ENCODE data around the gene DOCK9. TPM values are rescaled to one million over a fixed set of nuclear protein-coding genes. Genes with fewer than 3 reads are reported as not detected.

DOCK9 gene
- total RNA-seq, 4 donors from 2014 or later: 31.4 to 46.7 (median 45.6) TPM

DNA sequence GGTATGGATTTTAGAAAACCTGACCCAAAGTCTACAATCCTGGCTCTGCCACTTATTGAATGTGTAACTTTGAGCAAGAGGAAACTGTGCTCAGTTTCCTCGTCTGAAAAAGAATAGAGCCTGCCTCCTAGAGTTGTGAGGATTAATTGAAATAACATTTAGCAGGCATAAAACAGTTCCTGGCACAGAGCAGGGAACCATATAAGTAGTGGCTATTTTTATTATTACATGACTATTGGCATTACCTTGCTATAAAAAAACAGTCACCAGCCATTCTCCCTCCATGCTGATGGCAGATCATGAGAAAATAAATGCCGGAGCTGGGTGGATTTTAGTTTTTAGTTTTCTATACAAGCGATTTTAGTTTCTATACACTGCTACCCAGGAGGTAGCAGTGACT is 5.8 kb downstream of the DOCK9 start:
- TF ChIP-seq CTCF (IDR thresholded peaks at IDR 0.05 in 4 of 5, conservative IDR thresholded peaks at IDR 0.05 in 1 of 5): no peak
- TF ChIP-seq POLR2A (IDR thresholded peaks at IDR 0.05): no peak
- no peak for ATAC-seq
- Histone ChIP-seq H3K27me3 (no peaks in the 10 kb centered on the region), H3K36me3 (no peaks in the 10 kb centered on the region), H3K9me3 (no peaks in the 10 kb centered on the region), H3K27ac (peak overlapping the region; percentile 24 to 77 (median 64)), H3K4me1 (peaks cover 6 to 17% of the 10 kb centered on the region in 2 donors), H3K4me3 (peak overlapping the region in 1 of 4 donors; percentile 18)
- in situ Hi-C loops (cut with MboI; ENCODE audit: low sequenced_read_pairs in 4 of 4): loop anchor here in 1 of 4 donors (5.0 kb wide), 1 partner anchor 50 kb away; no protein-coding TSS in a partner anchor
- intact Hi-C loops (cut with DNase I; ENCODE audit: low total_unique reads): no loop called here
- no peak for DNase-seq

DNA sequence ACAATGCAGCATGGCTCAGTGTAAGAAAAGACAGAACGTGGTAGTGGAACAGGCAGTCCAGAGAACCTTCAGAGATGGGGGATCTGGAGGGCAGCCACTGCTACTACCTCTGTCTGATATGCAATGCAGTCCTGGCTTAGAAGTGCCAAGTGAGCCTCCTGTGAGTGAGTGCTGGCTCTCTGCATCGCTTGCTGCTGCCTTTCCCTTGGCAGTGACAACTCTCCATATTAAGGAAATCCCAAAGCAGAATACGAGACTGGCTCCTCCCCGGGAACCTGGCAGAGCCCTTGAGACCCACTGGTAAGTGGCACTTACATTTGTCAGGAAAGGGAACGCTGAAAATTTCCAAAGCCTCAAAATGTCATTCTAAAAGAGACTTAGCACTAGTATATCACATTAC is 7.5 kb downstream of the DOCK9 start:
- intact Hi-C loops (cut with DNase I; ENCODE audit: low total_unique reads): no loop called here
- Histone ChIP-seq H3K9me3 (no peaks in the 10 kb centered on the region), H3K4me1 (peaks cover 15 to 17% of the 10 kb centered on the region in 2 donors), H3K27me3 (no peaks in the 10 kb centered on the region), H3K36me3 (no peaks in the 10 kb centered on the region), H3K4me3 (no peak overlapping the region), H3K27ac (peak overlapping the region in 2 of 4 donors; percentile 23 to 32)
- ATAC-seq (no peak), DNase-seq (no peak)
- TF ChIP-seq CTCF (IDR thresholded peaks at IDR 0.05 in 4 of 5, conservative IDR thresholded peaks at IDR 0.05 in 1 of 5) (no peak), POLR2A (IDR thresholded peaks at IDR 0.05) (no peak)
- in situ Hi-C loops (cut with MboI; ENCODE audit: low sequenced_read_pairs in 4 of 4): loop anchor here in 1 of 4 donors (5.0 kb wide), 1 partner anchor 48 kb away; no protein-coding TSS in a partner anchor

GRCh38 chr13:98967491-98967890 is 10.4 kb downstream of the DOCK9 start:
- no peak for TF ChIP-seq CTCF (IDR thresholded peaks at IDR 0.05 in 4 of 5, conservative IDR thresholded peaks at IDR 0.05 in 1 of 5)
- no peak for TF ChIP-seq POLR2A (IDR thresholded peaks at IDR 0.05)
- DNase-seq: no peak
- Histone ChIP-seq H3K4me1 (peaks cover 13 to 30% of the 10 kb centered on the region in 2 donors), H3K4me3 (no peak overlapping the region), H3K27ac (peak overlapping the region in 1 of 4 donors; percentile 7), H3K27me3 (no peaks in the 10 kb centered on the region), H3K9me3 (no peaks in the 10 kb centered on the region), H3K36me3 (no peaks in the 10 kb centered on the region)
- intact Hi-C loops (cut with DNase I; ENCODE audit: low total_unique reads): no loop called here
- in situ Hi-C loops (cut with MboI; ENCODE audit: low sequenced_read_pairs in 4 of 4): no loop called here
- no peak for ATAC-seq

DNA sequence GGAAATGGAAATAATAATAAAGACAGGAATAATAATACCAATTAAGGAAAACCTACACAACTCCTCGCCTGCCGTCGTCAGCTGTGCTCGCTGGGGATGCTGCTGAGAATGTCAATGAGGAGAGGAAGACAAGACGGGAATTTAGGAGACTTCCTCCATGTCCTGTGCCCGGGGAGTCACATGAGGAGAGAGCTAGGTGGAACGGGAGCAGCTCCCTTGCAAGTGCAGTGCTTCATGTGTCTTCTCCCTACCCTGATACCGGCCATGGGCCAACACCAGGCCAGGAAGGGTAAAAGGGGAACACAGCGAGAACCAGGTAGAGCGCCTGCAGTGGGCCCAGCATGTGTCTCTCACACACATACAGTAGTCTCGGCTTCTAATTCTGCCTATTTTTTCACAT is 11.8 kb downstream of the DOCK9 start:
- Histone ChIP-seq H3K4me3 (no peak overlapping the region), H3K9me3 (no peaks in the 10 kb centered on the region), H3K36me3 (no peaks in the 10 kb centered on the region), H3K27ac (peak overlapping the region in 1 of 4 donors; percentile 57), H3K4me1 (peaks cover 8 to 40% of the 10 kb centered on the region in 2 donors), H3K27me3 (no peaks in the 10 kb centered on the region)
- TF ChIP-seq POLR2A (IDR thresholded peaks at IDR 0.05): no peak
- TF ChIP-seq CTCF (IDR thresholded peaks at IDR 0.05 in 4 of 5, conservative IDR thresholded peaks at IDR 0.05 in 1 of 5): no peak
- DNase-seq: no peak
- no peak for ATAC-seq
- intact Hi-C loops (cut with DNase I; ENCODE audit: low total_unique reads) (no loop called here), in situ Hi-C loops (cut with MboI; ENCODE audit: low sequenced_read_pairs in 4 of 4) (no loop called here)

DNA sequence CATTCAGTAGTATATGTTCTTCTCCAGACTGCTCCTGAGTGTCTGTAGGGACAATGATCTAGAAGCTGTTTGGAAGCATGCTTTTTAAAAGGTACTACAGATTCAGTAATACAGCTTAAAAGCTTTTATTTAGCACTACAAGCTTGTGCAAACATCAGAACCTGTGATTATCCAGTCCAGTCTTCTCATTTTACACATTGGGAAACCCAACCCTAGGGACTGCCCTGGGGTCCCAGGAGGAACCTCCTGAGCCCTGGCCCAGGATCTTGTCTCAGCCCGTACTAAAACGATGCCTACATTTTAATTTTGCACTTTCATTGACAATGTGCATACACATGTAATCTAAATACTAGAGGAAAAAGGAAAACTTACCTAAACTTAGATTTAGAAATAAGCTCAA is 12.5 kb downstream of the DOCK9 start:
- in situ Hi-C loops (cut with MboI; ENCODE audit: low sequenced_read_pairs in 4 of 4): no loop called here
- Histone ChIP-seq H3K27me3 (no peaks in the 10 kb centered on the region), H3K27ac (peak overlapping the region in 2 of 4 donors; percentile 50 to 57), H3K9me3 (no peaks in the 10 kb centered on the region), H3K4me3 (no peak overlapping the region), H3K36me3 (no peaks in the 10 kb centered on the region), H3K4me1 (peaks cover 5 to 47% of the 10 kb centered on the region in 2 donors)
- ATAC-seq (no peak), DNase-seq (no peak)
- intact Hi-C loops (cut with DNase I; ENCODE audit: low total_unique reads): no loop called here
- TF ChIP-seq POLR2A (IDR thresholded peaks at IDR 0.05): no peak
- no peak for TF ChIP-seq CTCF (IDR thresholded peaks at IDR 0.05 in 4 of 5, conservative IDR thresholded peaks at IDR 0.05 in 1 of 5)

Data from gastrocnemius medialis (tissue), 4 donors.